Measurements from ENCODE around the gene TMEM144.

TMEM144 gene

DNA sequence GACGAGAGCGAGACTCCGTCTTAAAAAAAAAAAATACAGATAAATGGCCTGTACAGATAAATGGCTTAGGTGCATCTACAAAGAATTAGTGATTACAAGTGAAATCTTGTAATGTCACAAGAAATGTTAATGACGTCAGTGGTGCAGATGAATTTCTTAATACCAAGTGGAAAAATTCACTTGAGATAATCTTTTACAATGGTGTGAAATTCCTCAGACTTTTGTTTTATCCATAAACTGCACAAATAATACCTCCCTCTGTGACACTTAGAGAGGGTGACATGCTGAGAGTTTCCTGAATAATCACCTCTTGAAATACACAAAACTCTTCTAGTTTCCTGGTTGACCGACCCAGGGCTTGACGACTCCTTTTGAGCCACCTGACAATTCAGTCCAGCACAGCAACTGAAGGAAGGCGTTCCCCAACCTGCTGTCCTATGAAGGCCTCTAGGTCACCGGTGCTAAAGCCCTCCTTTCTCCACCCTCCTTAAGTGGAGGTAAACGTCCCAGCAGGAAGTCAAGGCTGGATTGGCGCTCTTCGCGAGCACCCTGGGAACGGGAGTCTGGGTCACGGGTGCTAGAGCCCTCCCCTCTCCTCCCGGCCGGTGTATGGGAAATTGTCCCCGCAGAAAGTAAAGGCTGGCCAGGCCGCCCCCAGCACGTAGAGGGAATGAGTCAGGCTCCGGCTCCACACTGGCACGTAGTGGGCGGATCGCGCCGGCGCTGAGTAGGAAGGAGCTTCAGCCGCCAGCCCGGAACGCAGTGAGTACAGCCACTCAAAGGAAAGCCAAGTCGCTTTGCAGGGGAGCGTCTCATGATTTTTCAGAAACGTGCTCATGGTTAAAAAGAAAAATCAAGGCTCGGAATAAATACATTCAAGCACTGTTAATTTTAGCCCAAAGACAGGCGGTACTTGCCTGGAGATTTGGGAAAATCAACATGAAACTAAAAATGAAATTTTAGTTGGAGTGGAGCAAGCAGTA is at the start of gene TMEM144:
Gene TMEM144 (plus strand): TSS at position 662 of the 983 bp plus-strand sequence. CDS start 2,182 bp downstream, outside the sequence.
- DNase-seq = peak in 3 of 6 experiments; percentile 0 to 4 (median 4)

DNA sequence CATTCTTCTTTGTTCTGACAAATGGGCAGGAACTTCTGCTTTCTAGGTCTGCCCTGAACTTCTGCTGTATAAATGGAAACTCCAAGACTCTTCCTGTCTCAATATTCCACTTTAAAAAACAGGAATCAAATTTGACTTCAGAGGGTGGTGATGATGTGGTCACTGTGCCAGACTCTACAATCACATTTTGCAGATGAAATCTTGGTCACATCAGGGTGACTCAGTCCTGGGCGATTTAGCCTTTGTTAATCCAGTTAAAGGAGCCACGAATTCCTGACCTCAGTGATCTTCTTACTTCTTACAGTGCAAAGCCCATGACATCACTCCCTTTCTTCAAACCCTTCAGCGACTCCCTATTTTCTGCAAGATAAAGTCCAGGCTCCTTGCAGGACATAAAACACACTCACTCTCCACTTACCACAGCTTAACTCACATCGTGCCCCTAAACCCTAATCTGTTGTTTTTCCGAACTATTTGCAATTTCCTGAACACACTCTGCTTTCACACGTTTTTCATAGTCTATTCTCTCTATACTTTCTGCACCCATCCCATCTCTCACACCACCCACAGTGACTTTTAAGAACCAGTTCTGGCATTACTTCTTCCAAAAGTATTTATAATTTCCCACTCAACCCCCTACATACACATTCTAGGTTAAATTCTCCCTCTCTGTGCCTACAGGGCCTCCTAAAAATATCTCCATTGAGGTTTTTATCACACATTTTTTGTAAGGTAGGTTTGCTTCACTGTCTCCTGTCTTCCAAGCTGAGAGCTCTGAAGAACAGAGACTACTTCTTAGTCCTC is 48.5 kb upstream of the TMEM144 start:
- no peak for DNase-seq

DNA sequence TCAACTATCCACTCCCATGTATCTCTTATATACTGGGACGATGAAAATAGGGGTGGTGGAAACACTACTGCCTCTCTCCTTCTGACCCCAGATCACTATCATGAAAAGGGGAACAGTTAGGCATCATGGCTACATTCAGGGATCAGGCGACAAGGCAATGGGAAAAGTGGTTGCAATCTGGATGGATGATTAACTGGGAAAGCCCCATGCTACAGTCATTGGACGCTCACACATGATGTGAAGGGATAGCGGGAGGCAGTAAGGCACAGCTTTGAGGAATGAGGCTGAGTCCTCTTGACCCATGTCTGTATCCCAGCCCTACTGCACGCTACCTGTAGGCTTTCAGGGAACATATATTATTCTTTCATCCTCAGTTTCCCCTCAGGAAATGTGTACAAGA is 47.7 kb upstream of the TMEM144 start:
- no peak for DNase-seq

DNA sequence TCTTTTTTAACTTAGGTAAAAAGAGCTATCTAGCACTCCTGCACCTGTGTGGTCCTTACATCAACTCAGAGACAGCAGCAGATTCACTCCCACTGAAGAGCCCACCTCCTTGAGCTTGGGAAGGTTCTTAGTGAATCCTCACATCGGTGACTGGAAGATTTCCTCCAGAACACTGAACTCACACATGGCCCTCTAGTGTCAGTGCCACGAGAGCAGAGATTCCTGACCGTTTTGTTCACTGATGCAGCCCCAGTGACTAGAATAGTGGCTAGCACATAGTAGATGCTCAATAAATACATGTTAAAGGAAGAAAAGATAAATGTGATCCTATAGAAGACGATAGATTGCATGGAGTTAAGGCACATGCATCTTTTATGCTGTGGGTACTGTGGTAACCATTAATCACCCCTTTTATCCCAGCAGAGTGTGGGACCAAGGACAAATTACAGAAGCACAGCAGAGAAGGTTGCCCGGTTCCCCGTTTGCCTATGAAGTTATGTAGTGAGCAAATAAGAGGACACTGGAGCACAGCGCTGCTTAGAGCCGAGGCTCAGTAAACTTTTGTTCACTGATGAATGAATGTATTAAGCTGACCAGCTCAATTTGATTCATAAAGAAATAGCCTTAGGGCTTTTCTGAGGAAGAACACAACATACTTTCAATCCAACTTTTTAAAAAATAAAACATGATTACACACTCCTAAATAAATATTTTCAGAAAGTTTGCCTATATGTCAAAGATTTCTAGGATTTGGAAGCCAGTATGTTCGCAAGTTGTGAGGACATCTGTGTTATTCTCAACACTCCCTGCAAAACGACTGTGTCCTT is 46.1 kb upstream of the TMEM144 start:
- DNase-seq = no peak

DNA sequence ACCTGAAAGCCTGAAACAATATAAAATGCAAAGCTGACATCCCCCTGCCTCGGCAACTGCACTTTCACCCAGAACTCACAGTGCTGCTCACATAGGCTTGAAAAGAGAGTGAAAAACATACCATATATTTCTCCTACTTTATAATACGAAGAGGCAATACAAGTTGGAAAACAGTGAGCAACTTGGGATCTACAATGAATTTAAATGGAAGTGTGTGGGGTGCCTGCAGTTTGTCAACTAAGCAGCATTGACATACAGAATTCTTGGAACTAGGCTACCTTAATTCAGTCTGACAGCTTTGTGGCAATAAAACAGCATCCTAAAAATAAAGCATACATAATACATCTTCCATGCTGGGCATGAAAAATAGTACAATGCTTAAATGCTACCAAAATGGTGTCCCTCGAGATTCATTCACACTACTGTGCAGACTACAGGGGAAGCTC is 45.5 kb upstream of the TMEM144 start:
- no peak for DNase-seq

DNA sequence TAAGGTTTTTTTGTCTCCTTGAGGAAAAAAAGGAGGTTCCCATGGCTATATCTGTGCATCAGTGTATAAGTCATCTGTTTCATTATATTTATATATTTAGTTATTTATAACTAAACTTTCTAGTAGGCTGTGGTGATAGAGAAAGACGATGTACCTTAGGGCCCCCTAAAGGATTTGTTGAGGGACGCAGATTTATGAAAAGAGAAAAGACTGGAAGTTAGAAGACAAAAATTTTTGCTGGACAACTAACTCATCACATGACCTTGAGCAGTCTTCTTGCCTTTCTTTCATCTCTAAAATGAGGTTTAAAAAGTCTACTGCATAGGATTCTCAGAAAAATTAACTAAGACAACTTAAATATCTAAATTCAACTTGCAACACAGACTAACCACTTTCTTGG is 43.6 kb upstream of the TMEM144 start:
- no peak for DNase-seq

DNA sequence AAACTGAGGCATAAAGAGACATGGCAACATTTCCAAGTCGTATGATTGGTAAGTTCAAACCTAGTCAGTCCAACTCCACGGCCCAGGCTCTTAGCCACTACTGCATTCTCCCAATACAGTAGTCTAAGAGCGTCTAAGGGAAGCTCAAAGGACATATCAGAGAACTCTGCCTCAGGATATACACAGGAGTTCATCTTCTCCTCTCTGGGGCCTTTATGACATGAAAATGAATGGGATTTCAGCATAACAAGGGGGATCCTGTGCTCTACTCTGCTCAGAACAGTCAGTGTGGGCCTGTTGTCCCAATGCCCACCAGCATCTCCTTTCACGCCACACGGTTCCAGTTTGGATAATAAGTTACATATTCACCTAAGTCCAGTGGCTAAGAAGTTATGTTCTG is 41.7 kb upstream of the TMEM144 start:
- no peak for DNase-seq

DNA sequence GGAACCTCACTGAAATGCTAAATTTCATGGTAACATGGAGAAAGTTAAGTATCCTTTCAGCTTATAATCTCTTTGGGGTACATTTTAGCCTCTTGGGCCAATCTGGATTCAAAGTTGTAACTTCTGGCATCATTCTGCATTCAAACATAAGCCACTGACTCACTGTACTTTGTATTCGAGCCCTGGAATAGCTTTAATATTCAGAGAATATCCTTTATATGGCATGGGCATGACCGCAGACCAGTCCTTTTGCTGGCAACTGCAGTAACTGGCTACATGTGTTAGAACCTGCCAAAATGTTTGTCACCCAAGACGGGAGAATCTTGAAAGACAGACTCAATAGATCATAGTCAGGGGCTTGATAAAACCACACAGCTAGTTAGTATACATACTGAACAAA is 40.8 kb upstream of the TMEM144 start:
- DNase-seq = no peak

DNA sequence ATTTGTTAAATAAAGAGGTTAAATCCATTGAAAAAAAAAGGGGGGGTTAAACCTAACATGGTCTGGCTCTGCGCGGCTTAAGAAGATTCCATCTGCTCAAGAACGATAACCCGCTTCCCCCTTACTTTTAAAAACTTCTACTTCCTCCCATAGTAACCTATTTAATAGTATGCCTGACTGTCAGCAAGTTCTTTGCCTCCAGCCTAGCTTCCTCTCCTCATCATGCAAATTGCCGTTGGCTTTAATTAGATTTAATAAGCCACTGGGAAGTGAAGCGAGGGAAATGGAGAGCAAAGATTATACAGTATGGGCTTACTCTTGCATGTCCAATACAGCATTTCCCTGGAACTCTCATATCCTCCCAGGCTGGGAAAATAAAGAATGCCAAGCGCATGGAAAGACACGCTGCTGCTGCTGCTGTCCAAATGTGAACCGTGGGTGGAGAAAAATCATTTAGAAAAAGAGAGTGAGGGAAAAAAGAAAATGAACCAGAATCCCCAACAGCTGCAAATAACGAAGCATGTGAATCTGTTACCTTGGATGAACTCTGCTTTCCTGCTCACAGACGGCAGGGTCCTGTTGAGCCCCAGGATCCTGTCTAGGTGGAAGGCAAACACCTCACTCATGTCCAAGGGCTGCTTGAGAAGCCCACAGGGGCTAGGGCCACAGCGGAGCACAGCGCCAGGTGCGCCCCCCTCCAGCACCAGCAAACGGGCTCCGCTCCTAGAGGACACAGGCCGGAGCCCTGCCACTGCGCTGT is 40.2 kb upstream of the TMEM144 start:
- no peak for DNase-seq

DNA sequence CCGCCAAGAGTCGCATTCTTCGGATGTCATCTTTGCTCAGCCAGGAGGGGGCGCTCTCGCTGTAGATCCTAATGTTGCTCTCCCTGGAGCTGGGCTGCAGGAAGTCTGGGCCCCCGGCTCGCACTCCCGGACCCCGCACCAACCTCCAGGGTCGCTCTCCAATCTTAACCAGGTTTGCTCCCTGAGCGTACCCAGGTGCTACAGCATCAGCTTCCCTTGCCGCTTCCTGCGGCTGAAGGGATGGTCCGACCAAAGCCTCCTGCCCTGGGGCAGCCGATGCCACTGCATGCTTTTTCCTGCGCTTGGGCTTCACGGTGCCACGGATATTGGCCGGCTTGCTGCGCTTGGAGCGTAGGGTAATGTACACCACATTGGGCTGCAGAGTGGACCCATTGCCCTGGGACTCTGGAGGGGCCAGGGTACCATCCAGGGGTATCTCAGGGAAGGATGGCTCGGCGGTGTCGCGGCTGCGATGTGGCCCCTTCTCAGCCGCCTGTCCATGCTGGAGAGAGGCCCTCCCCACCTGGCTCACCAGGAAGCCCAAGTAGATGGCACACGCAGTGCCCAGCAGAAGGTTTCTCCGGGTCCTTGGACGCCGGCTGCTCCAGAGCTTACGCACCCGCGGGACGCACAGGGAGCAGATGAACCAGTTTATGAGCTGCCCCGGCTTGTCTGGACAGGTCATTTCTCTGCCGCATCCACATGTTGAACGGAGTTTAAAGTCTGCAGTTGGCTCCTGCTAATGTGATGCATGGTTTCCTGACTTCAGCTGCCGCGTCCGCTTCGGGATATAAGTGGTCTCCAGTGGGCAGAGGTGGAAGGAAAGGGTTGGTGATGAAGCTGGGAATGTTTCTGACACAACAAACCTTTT is 39.4 kb upstream of the TMEM144 start:
- DNase-seq = no peak

DNA sequence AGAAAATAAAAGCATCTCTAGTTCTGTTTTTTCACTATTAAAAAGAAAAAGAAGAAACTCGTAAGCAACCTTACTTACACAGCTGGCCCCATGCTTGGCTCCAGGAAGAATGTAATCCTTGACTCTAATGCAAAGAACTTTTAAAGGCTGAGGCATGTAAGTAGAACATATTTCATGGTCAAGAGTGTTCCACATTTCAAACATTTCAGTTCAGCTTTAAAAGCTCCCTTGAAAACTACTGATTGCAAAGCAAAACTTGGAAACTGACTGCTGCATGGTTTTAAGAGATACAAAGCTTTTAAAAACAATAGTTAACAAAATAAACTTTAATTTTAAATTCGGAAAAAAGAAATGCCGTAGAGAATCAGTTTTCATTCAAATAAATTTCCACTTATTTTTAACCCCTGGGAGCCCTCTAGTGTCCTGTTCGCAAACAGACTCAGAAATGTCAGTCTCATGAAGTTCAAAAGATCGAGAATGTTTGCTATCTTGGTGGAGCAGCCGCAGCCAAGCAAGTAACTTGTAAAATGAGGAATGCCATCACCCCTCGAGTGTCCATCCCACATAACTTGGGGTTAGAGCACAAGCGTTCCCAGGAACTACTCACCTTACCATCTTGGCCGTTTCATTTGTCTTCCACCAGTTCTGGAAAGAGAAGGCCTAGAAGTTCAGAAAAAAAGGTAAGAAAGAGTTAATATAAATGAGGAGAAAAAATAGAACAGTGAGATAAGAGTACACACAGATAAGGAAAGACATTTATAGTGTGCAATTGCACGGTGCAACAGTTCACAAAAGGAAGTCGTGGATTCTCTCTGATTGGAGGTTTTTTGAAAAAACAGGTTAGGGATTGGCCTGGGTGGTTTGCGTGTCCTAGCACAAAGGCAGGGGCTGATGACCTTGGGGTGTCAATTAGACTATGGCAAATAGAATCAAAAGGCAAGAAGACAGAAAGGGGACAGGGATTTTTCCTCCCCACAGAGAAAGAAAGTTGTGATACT is 37.7 kb upstream of the TMEM144 start, which contains the start of gene GASK1B:
Gene GASK1B (minus strand): TSS at position 765 of the 998 bp plus-strand sequence. CDS start 1,650 bp downstream, outside the sequence.
- no peak for DNase-seq

DNA sequence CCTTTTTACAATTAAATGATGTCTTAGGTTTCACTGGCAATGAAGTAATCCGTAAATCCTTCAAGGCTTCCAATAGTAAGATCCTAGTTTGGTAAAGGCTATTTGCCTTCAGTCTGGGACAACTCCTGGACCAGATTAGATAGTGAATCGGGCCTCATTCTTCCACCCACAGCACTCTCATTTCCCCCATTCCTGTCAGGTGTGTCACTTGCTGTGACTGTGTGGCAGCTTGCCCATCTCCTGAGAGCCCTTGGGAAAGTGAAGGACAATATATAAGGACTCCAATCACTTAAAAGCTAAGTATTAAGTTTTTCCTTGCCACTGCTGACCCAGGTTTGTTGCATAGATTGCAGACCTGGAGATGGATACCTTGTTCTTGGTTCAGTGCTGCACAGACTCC is 34.2 kb upstream of the TMEM144 start:
- no peak for DNase-seq

DNA sequence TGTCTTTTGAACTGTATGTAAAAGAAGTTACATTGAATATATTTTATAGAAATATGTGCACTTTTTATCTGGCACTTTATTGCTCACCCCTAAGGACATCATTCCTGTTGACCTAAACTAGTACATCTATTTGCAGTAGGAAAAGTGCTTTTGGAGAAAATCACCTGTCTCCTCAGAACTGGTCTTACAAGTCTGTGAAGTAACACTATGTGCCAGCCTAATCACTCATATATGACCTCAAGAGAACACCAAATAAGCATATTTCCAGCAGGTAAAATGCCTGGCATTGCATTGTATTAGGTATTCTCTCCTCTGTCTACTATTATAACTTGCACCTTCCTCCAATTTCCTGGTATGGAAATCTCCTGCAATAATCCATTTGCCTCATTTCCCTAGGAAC is 33.5 kb upstream of the TMEM144 start:
- no peak for DNase-seq

DNA sequence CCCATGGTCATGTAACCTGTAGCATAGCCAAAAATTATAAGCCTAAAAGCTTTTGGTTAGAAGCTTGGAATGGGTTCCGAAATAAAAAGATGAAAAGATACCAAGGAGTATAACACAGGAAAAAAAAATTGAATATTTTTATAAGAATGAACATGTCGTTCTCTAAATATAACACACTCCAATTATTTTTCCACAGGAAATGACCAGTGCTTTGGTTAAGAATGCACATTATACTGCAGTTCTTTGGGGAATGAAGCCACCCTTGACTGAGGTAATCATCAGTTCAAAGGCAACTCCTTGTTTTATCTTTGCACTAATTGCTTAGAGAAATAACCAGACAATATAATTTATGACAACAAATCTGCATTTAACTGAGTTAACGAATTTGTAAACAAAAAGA is 30.8 kb upstream of the TMEM144 start:
- no peak for DNase-seq

DNA sequence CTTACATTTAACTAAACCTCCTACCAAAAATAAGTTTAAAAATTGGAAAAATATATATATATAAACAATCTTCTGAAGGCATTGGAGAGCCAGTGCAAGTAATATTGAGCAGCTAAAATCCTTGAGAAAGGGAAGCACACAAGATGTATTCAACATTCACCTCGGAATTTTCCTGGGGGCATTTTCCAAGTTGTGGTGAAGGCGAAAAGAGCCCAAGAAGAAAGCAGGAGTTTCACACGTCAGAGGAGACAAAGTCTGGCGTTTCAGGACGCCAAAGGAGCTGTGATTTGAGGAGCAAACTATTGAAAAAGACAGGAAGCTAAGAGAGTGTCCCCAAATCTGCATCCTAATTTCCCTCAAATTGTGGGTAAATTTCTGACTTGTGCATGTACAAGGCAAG is 28.4 kb upstream of the TMEM144 start:
- no peak for DNase-seq

DNA sequence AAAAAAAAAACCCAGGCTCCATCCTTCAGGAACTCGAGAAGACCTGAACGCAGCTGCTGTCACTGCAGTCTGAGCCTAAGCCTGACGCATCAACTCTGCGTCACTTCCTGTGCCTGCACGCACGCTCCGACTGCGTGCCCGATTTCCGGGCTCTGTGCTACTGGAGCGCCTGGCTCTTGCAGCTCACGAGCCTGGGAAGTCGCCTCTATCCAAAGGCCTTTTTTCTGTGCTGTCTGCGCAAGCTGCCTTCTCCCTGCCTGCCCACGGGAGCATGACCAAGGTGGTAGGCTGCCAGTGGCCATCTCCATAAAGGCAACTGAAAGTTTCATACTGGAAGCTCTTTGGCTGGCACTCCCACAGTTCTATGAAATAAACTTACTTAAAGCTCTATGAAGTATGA is 27.6 kb upstream of the TMEM144 start:
- DNase-seq = no peak

DNA sequence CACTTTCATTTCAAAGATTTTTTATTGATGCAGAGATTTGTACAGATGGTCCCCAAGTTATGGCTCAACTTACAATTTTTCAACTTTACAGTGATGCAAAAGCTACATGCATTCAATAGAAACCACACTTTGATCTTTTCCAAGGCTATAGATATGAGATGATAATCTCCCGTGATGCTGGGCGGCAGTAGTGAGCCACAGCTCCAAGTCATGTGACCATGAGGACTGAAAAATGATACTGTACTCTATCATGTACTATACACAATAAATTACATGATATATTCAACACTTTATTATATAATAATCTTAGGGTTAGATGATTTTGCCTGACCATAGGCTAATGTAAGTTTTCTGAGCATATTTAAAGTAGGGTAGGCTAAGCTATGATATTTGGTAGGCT is 23.5 kb upstream of the TMEM144 start:
- DNase-seq = no peak

DNA sequence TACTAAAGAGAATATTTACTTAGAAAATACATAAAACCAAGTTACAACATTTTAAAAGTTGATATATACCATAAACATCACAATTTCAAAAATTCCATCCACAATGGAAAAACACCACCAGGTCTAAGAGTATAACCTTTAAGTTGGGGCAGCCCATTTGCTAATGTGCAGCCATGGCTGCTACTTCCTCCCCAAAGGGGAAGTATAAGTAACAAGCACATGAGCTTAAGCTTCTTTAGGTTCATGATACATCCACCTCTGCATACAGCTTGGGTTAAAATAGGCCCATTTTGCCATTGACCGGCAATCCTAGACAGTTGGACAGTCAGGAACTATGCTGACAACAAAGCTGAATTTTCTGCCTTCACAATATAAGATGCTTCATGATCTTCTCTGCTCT is 20.9 kb upstream of the TMEM144 start:
- no peak for DNase-seq

DNA sequence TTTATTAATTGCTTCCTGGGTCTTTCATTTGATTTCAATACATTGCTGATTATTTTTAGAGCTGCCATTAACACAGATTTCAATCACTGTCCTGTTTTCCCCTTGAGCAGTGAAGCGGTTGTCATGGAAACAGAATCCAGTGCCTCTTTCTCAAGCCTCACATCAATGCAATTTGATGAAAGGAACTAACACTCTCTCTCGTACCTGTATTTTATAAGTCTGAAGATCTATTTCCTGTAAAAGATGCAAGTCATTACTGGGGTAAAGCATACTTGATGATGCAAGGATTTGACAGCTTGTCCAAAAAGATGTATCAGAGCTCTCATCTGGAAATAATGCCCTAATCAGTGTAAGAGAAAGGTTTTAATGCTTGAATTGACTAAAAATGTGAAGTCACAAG is 19.6 kb upstream of the TMEM144 start:
- DNase-seq = no peak

All from stimulated activated naive CD4-positive, alpha-beta T cell (primary cell).